H1 (cell line): ENCODE results near the gene CD164L2. TPM values are rescaled to one million over a fixed set of nuclear protein-coding genes. Genes with fewer than 3 reads are reported as not detected.

Source experiments
- CBX8 ChIP-seq: fragments of 300-800, 300-1000 bp; sonication (generic); IDR thresholded peaks from 2 replicates; pipeline ENCODE4 v1.7.1; 2016; ENCODE audit warnings: low read depth, low read length, borderline replicate concordance
- POU5F1 ChIP-seq: IDR thresholded peaks from 2 replicates; pipeline ENCODE4 v1.6.1; 2011; ENCODE audit warnings: low read depth, mild to moderate bottlenecking, low read length, moderate library complexity
- RBBP5 ChIP-seq: IDR thresholded peaks from 2 replicates; pipeline ENCODE4 v1.7.1; 2012; ENCODE audit warnings: low read depth, mild to moderate bottlenecking, inconsistent platforms, low read length, moderate library complexity, borderline replicate concordance
- SAP30 ChIP-seq: fragments of 300-600 bp; sonication (generic); IDR thresholded peaks from 2 replicates; pipeline ENCODE4 v1.7.1; 2012; ENCODE audit warnings: low read length, moderate library complexity, mild to moderate bottlenecking, inconsistent platforms; ENCODE audit not compliant: insufficient read depth, insufficient replicate concordance
- TBP ChIP-seq: IDR thresholded peaks from 2 replicates; pipeline ENCODE4 v1.6.1; 2011; ENCODE audit warnings: low read depth, low read length, improper control_type of control experiment
- polyA plus RNA-seq, 7 experiments: library from polyadenylated mRNA; depleted of rRNA in 3 of 7; stranded (reverse) in 5 of 7; unstranded in 2 of 7; fragments of >200 nt in 5 of 7; fragments of 200-250 nt in 2 of 7; gene quantifications; 1 replicate in 5 of 7; 2 replicates in 1 of 7; 4 replicates in 1 of 7; pipeline versions ENCODE4 v1.2.1 to v1.2.3, GENCODE V29; 2011 to 2013; ENCODE audit warnings: missing spikeins in 2 of 7, mixed read lengths in 2 of 7
- total RNA-seq: library from RNA; stranded (reverse); fragmentation: NEBNext Ultra II Directional; extraction: Animal tissue kit (Norgen Biotek cat#: 25700); gene quantifications from 2 replicates; pipeline ENCODE4 v1.2.1, GENCODE V29; 2021
- TF ChIP-seq, protein P1 (sequence below): IDR thresholded peaks from 2 replicates; pipeline ENCODE4 v1.6.1; 2012; ENCODE audit warnings: inconsistent platforms

The CD164L2 gene
- total and polyA plus RNA-seq, 2 of the 8 experiments (the other 6 are each of a cell fraction or from before 2014, with no cell fraction given): 3.3 TPM

DNA sequence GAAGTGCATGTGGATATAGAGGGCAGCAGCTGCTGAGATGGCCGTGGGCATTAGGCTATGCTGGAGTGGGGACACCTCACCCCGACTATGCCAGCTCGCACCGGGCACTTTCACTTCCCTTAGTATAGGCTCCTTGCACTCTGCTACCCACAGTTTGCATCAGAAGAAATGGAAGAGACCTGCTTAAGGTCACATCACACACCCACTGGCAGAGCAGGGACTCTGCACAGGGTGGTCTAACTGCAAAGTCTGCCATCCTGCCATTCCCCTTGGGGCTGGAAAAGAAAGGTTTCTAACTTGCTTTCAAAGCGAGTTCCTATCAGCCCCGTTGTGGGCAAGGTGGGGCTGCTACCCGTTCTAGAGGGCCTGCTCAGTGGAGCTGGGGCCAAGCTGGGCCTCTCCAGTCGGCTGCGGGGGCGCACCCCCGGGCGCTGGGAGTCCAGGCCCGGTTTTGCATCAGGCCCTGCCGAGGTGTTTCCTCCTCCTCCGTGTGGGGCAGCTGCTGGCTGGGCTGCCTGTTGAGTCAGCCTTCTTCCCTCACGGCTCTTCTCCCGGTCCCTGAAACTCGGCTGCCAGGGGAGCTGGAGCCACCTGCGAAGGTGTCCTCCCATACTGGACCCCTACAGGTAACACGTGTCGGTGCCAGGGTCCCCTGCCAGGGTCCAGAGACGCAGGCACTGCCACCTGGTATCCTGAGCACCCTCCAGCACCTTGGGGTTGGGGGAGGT, 41.4 kb downstream of the CD164L2 start, which contains the start of gene SYTL1 (continued):
- TF ChIP-seq TBP: no peak
- TF ChIP-seq POU5F1: no peak
- no peak for TF ChIP-seq SAP30
- TF ChIP-seq RBBP5: no peak
- TF ChIP-seq CBX8: no peak
- TF ChIP-seq, protein P1, sequence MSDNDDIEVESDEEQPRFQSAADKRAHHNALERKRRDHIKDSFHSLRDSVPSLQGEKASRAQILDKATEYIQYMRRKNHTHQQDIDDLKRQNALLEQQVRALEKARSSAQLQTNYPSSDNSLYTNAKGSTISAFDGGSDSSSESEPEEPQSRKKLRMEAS: peak; percentile 34; the same call in 1 of the 2 replicates
